H9 (cell line): Measurements from ENCODE around the gene C16orf78. TPM values are rescaled to one million over a fixed set of nuclear protein-coding genes. Genes with fewer than 3 reads are reported as not detected.

Experiments used
- DNase-seq: peaks from one replicate; pipeline ENCODE4 v3.0.0-alpha.2; 2017
- H2AFZ ChIP-seq: one replicate; pipeline ENCODE4 v1.6.1; 2013; ENCODE audit warnings: mild to moderate bottlenecking, low read length, control low read depth, moderate library complexity
- H2AK5ac ChIP-seq: 2 replicates; pipeline ENCODE4 v1.6.1; 2013; ENCODE audit warnings: low read length, control low read depth, mixed read lengths; ENCODE audit not compliant: insufficient read length
- H2BK120ac ChIP-seq: one replicate; pipeline ENCODE4 v1.6.1; 2013; ENCODE audit warnings: low read depth, mild to moderate bottlenecking, low read length, control low read depth, inconsistent platforms; ENCODE audit not compliant: poor library complexity, severe bottlenecking
- H2BK12ac ChIP-seq: 2 replicates; pipeline ENCODE4 v1.6.1; 2013; ENCODE audit warnings: low read length, control low read depth, mixed read lengths, low read depth; ENCODE audit not compliant: insufficient read length
- H2BK15ac ChIP-seq: 2 replicates; pipeline ENCODE4 v1.6.1; 2013; ENCODE audit warnings: low read depth, low read length, control low read depth
- H2BK20ac ChIP-seq: one replicate; pipeline ENCODE4 v1.6.1; 2013; ENCODE audit warnings: low read depth, mild to moderate bottlenecking, low read length, control low read depth, inconsistent platforms; ENCODE audit not compliant: poor library complexity, severe bottlenecking
- H2BK5ac ChIP-seq: 2 replicates; pipeline ENCODE4 v1.6.1; 2013; ENCODE audit warnings: low read length, control low read depth, mixed read lengths; ENCODE audit not compliant: insufficient read length
- H3K14ac ChIP-seq: 2 replicates; pipeline ENCODE4 v1.6.1; 2013; ENCODE audit warnings: low read length, control low read depth; ENCODE audit not compliant: insufficient read depth
- H3K18ac ChIP-seq: 2 replicates; pipeline ENCODE4 v1.6.1; 2013; ENCODE audit warnings: low read depth, mild to moderate bottlenecking, mixed read lengths, low read length, control low read depth; ENCODE audit not compliant: insufficient read length
- H3K23ac ChIP-seq: 2 replicates; pipeline ENCODE4 v1.6.1; 2013; ENCODE audit warnings: low read length, control low read depth, mixed read lengths, low read depth; ENCODE audit not compliant: insufficient read length
- H3K23me2 ChIP-seq: 2 replicates; pipeline ENCODE4 v1.6.1; 2013; ENCODE audit warnings: low read depth, mild to moderate bottlenecking, mixed read lengths, low read length, control low read depth; ENCODE audit not compliant: insufficient read length, poor library complexity, severe bottlenecking
- H3K27ac ChIP-seq: 2 replicates; pipeline ENCODE4 v1.5.1; 2013; ENCODE audit warnings: low read length, control low read depth, mixed read lengths, low read depth; ENCODE audit not compliant: insufficient read length
- H3K27me3 ChIP-seq: 2 replicates; pipeline ENCODE4 v1.6.1; 2013; ENCODE audit warnings: low read length, control low read depth, inconsistent platforms; ENCODE audit not compliant: insufficient read depth
- H3K4ac ChIP-seq: 2 replicates; pipeline ENCODE4 v1.6.1; 2013; ENCODE audit warnings: low read depth, mild to moderate bottlenecking, control low read depth, inconsistent platforms, low read length, moderate library complexity
- H3K4me1 ChIP-seq: 2 replicates; pipeline ENCODE4 v1.6.1; 2013; ENCODE audit warnings: low read length, control low read depth, inconsistent platforms; ENCODE audit not compliant: insufficient read depth
- H3K4me2 ChIP-seq: 2 replicates; pipeline ENCODE4 v1.6.1; 2013; ENCODE audit warnings: low read length, control low read depth, mixed read lengths; ENCODE audit not compliant: insufficient read length, insufficient read depth
- H3K56ac ChIP-seq: 2 replicates; pipeline ENCODE4 v1.6.1; 2013; ENCODE audit warnings: low read depth, mild to moderate bottlenecking, mixed read lengths, low read length, control low read depth; ENCODE audit not compliant: insufficient read length
- H3K79me1 ChIP-seq: 2 replicates; pipeline ENCODE4 v1.6.1; 2013; ENCODE audit warnings: low read depth, mild to moderate bottlenecking, moderate library complexity, low read length, control low read depth, inconsistent platforms; ENCODE audit not compliant: insufficient read depth, poor library complexity, severe bottlenecking
- H3K79me2 ChIP-seq: 2 replicates; pipeline ENCODE4 v1.6.1; 2013; ENCODE audit warnings: low read length, control low read depth, inconsistent platforms; ENCODE audit not compliant: insufficient read depth
- H3K9ac ChIP-seq: 2 replicates; pipeline ENCODE4 v1.6.1; 2013; ENCODE audit warnings: low read length, control low read depth, mixed read lengths; ENCODE audit not compliant: insufficient read length; ENCODE audit errors: extremely low read depth
- H3K9me3 ChIP-seq: one replicate; pipeline ENCODE4 v1.6.1; 2013; ENCODE audit warnings: low read depth, low read length, inconsistent platforms; ENCODE audit not compliant: control insufficient read depth
- H3T11ph ChIP-seq: one replicate; pipeline ENCODE4 v1.6.1; 2013; ENCODE audit warnings: mild to moderate bottlenecking, low read length, control low read depth, inconsistent platforms
- H4K20me1 ChIP-seq: one replicate; pipeline ENCODE4 v1.6.1; 2013; ENCODE audit not compliant: control insufficient read depth, insufficient read length, insufficient read depth
- H4K5ac ChIP-seq: 2 replicates; pipeline ENCODE4 v1.6.1; 2013; ENCODE audit warnings: low read depth, mild to moderate bottlenecking, mixed read lengths, low read length, control low read depth; ENCODE audit not compliant: insufficient read length
- H4K8ac ChIP-seq: replicated peaks from 2 replicates; pipeline ENCODE4 v1.6.1; 2013; ENCODE audit warnings: low read length, control low read depth, mixed read lengths, low read depth; ENCODE audit not compliant: insufficient read length
- H4K91ac ChIP-seq: 2 replicates; pipeline ENCODE4 v1.6.1; 2013; ENCODE audit warnings: low read depth, mild to moderate bottlenecking, moderate library complexity, mixed read lengths, low read length, control low read depth; ENCODE audit not compliant: insufficient read length
- H3K27ac Mint-ChIP-seq, 3 experiments: 2 replicates in 2 of 3; 3 replicates in 1 of 3; pipeline ENCODE4 v1.8.0; 2020 to 2021; ENCODE audit warnings: mixed read lengths in 3 of 3, mild to moderate bottlenecking in 1 of 3, moderate library complexity in 1 of 3
- H3K27me3 Mint-ChIP-seq: 2 replicates; pipeline ENCODE4 v1.8.0; 2021; ENCODE audit warnings: low read depth, mild to moderate bottlenecking, moderate library complexity, mixed read lengths
- H3K36me3 Mint-ChIP-seq, 3 experiments: 2 replicates in 2 of 3; 3 replicates in 1 of 3; pipeline ENCODE4 v1.8.0; 2020 to 2021; ENCODE audit warnings: low read depth in 3 of 3, mixed read lengths in 3 of 3; ENCODE audit not compliant: insufficient read depth in 1 of 3
- H3K4me1 Mint-ChIP-seq, 2 experiments: 2 replicates each; pipeline ENCODE4 v1.8.0; 2020; ENCODE audit warnings: mixed read lengths in 2 of 2
- H3K4me3 Mint-ChIP-seq, 2 experiments: 2 replicates in 1 of 2; 3 replicates in 1 of 2; pipeline ENCODE4 v1.8.0; 2020 to 2021; ENCODE audit warnings: mild to moderate bottlenecking in 2 of 2, mixed read lengths in 2 of 2, moderate library complexity in 1 of 2
- H3K9me3 Mint-ChIP-seq, 2 experiments: 2 replicates in 1 of 2; 3 replicates in 1 of 2; pipeline ENCODE4 v1.8.0; 2020; ENCODE audit warnings: mild to moderate bottlenecking in 2 of 2, mixed read lengths in 2 of 2, moderate library complexity in 1 of 2
- WGBS: extraction: QIAGEN DNeasy Blood & Tissue Kit; methylation state at CpG from one replicate; pipeline ENCODE4 v1.1.7; 2013; ENCODE audit warnings: missing lambda C conversion rate, low lambda C conversion rate, mixed read lengths; ENCODE audit not compliant: insufficient read length; ENCODE audit errors: extremely low coverage; 5-methylcytosine and 5-hydroxymethylcytosine counted together
- total RNA-seq: library from RNA; stranded (reverse); gene quantifications from 2 replicates; pipeline ENCODE4 v1.2.1, GENCODE V29; 2021
- TF ChIP-seq, protein P1 (sequence below): fragments of 200-600 bp; sonication (generic); conservative IDR thresholded peaks from 3 replicates; pipeline ENCODE4 v1.8.0; 2021; ENCODE audit warnings: antibody characterized with exemption, mild to moderate bottlenecking

Gene C16orf78
- total RNA-seq, 1 experiment from 2014 or later: not detected

DNA sequence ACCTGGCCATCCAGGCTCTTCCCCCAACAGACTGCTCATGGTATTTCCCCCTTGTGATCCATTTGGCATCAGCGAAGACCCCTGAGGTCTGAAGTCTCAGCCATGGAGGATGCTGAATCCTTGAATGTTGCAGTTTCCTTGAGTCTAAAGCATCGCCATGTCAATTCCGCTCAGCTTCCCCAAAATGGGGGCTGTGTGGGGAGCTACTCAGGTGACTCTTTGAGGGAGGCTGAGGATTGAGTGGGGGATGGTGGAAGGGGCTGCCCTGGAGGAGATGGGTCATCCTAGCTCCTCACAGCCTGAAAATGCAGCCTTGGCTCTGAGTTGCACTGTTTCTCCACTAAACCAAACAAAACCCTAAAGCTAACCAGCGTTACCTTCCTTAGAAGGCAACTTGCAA is 2.6 kb downstream of the C16orf78 start:
- H3K14ac ChIP-seq: no peak overlapping the region
- no peaks in the 10 kb centered on the region for H3K9me3 ChIP-seq
- H4K8ac ChIP-seq: no peak overlapping the region
- H3K9ac ChIP-seq: no peak overlapping the region
- TF ChIP-seq, protein P1, sequence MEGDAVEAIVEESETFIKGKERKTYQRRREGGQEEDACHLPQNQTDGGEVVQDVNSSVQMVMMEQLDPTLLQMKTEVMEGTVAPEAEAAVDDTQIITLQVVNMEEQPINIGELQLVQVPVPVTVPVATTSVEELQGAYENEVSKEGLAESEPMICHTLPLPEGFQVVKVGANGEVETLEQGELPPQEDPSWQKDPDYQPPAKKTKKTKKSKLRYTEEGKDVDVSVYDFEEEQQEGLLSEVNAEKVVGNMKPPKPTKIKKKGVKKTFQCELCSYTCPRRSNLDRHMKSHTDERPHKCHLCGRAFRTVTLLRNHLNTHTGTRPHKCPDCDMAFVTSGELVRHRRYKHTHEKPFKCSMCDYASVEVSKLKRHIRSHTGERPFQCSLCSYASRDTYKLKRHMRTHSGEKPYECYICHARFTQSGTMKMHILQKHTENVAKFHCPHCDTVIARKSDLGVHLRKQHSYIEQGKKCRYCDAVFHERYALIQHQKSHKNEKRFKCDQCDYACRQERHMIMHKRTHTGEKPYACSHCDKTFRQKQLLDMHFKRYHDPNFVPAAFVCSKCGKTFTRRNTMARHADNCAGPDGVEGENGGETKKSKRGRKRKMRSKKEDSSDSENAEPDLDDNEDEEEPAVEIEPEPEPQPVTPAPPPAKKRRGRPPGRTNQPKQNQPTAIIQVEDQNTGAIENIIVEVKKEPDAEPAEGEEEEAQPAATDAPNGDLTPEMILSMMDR: no peak
- no peak overlapping the region for H2BK120ac ChIP-seq
- no peaks in the 10 kb centered on the region for H4K20me1 ChIP-seq
- H2BK15ac ChIP-seq: no peak overlapping the region
- Mint-ChIP-seq H3K27ac (no peak overlapping the region), H3K9me3 (no peaks in the 10 kb centered on the region), H3K4me3 (no peak overlapping the region), H3K36me3 (peaks cover 0 to 2% (median 0%) of the 10 kb centered on the region in 3 experiments; a peak in 1 of 7 replicates), H3K27me3 (peaks cover 20% of the 10 kb centered on the region), H3K4me1 (peaks cover 24 to 25% of the 10 kb centered on the region in 2 experiments)
- no peak for DNase-seq
- no peak overlapping the region for H3K4ac ChIP-seq
- H3K79me2 ChIP-seq: no peaks in the 10 kb centered on the region
- no peak overlapping the region for H3T11ph ChIP-seq
- no peak overlapping the region for H2AFZ ChIP-seq
- H2AK5ac ChIP-seq: no peak overlapping the region
- H3K18ac ChIP-seq: no peak overlapping the region
- H2BK20ac ChIP-seq: no peak overlapping the region
- WGBS: no CpG with 5 or more reads among the region's 4 CpGs
- no peaks in the 10 kb centered on the region for H3K23me2 ChIP-seq
- H3K56ac ChIP-seq: no peak overlapping the region
- no peaks in the 10 kb centered on the region; the same call in 1 of the 2 replicates for H3K27me3 ChIP-seq
- no peak overlapping the region for H4K5ac ChIP-seq
- H3K4me2 ChIP-seq: no peak overlapping the region
- no peak overlapping the region for H4K91ac ChIP-seq
- H3K4me1 ChIP-seq: peaks cover 9% of the 10 kb centered on the region; the same call in 1 of the 2 replicates
- no peak overlapping the region for H3K23ac ChIP-seq
- H2BK5ac ChIP-seq: no peak overlapping the region
- H3K79me1 ChIP-seq: no peaks in the 10 kb centered on the region
- H3K27ac ChIP-seq: no peak overlapping the region
- H2BK12ac ChIP-seq: no peak overlapping the region
